Stomach (tissue), 4 donors: ENCODE data around the gene BUD13.

Experiments
- CTCF ChIP-seq, 7 experiments: fragments of 450-650 bp in 4 of 7; fragments of 200-600 bp in 3 of 7; sonication (generic) in 3 of 7; IDR thresholded peaks; one replicate each; pipeline ENCODE4 v1.5.1; 2016 to 2019; ENCODE audit warnings: antibody characterized with exemption in 7 of 7, control low read depth in 2 of 7, mild to moderate bottlenecking in 1 of 7
- EP300 ChIP-seq: sonication (generic); formaldehyde crosslinking; IDR thresholded peaks from one replicate; pipeline ENCODE4 v1.6.1; 2017; ENCODE audit warnings: antibody characterized with exemption
- POLR2A ChIP-seq, 4 donors: fragments of 450-650 bp; IDR thresholded peaks; one replicate each; pipeline ENCODE4 v1.6.1; 2016; ENCODE audit warnings: antibody characterized with exemption in 4 of 4, control low read depth in 2 of 4, mild to moderate bottlenecking in 1 of 4, moderate library complexity in 1 of 4
- POLR2AphosphoS5 ChIP-seq, 3 donors: sonication (generic); formaldehyde crosslinking; IDR thresholded peaks; one replicate each; pipeline ENCODE4 v1.6.1; 2016; ENCODE audit warnings: antibody characterized with exemption in 3 of 3

DNA sequence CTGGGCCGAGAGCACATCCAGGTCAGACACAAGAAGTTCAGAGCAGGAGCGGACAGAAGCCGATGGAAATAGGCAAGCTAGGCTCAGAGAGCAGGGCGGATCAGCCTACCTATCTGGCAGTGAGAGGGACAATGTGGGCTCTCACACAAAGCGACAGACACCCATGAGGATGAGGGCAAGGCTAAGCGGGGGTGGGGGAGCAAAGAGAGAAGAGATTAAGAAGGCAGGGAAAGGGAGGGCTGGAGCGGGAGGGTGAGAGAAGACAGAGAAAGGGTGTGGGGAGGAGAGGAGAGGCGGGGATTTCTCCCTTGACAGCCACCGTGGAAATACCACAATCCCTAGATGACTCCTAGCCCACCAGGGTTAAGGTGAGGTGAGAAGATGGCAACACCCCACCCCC, 57.9 kb downstream of the BUD13 start:
- TF ChIP-seq CTCF (IDR thresholded peaks at IDR 0.05) (no peak), POLR2A (IDR thresholded peaks at IDR 0.05) (no peak), POLR2AphosphoS5 (IDR thresholded peaks at IDR 0.05) (no peak), EP300 (no peak)
